HG02885 (cell line): Measurements from ENCODE around the gene HGFAC.

ENCODE experiments used
- ATAC-seq: cut with Tn5 transposase; IDR thresholded peaks from one replicate; pipeline ENCODE4 v1.9.1; 2021; ENCODE audit warnings: mild to moderate bottlenecking; ENCODE audit not compliant: unreplicated experiment, poor library complexity

The HGFAC gene

DNA sequence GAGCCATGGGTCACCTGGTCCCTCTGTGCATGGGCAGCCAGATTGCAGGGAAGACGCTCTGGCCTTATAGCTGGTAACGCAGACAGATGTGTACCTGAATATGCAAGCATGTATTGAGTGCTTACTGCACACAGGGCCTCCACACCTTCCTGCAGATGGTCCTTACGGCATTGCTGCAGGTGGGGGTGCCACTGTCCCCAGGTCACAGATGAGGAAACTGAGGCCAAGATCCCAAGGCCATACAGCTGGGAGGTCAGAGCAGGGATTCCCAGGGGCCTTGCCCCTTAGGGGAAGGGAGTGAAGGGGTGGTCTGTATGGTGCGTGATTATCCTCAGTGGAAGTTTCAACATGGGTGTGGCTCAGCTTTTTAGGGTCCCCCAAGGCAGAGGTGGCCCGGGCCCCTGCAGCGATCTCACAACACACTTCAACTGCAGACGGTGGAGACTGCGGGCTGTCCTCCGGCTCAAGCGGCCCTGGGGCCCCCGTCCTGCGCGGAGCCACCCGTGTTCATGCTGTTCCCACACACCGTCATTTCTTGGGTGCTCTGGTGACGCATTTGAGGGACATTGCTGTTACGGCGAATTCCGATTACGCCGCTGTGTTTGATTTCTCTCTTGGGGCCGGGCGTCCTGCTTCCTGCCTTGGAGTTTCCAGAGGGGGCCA lies 29.5 kb downstream of the HGFAC start:
- no peak for ATAC-seq

DNA sequence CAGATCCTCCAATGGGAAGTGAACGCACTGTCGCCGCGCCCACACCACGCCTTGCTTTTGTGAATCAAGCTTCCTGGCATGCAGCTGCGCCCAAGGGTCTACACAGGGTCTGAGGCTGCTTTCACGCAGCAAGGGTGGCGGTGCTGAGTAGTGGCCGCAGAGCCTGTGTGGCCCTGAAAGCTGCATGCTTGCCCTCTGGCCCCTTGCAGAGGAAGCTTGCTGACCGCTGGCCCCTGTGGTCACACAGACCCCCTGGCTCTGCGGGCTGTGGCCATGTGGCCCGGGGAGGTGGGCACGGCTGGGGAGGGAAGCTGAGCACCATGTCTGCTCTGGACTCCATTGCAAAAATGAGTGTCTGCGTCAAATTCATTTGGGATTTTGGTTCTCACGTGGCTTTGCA lies 30.1 kb downstream of the HGFAC start:
- no peak for ATAC-seq

DNA sequence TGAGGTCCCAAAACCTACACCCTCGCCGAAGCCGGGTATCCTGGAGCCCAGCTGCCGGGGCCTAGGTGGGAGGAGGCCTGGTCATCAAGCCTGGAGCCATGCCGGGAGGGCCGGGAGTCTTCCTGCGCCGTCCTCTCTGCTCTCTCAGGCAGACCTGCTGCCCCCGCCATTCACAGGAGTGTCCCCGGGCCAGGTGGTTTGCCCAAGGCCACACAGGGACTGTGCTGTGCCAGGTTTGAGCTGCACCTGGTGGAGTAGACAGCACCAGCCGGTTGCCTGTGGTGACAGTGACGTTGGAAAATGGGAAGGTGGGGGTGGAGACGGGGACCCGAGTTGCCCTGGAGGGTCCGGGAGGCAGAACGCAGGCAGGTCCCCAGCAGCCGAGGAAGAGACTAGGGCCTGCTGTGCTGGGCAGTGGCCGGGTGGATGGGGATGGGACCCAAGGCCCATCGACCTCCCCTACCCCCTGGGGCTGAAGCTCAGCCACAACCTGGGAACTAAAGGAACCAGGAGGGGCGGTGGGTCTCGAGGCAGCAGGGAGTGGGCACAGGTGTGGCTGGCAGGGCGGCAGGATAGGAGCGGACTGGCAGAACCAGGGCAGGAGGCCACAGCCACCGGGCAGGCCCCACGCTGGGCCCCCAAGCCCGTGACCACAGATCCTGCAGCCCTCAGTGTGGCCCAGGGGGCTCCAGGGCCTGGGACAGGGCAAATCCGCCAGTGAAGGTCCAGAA lies 30.8 kb downstream of the HGFAC start:
- ATAC-seq: no peak

- no peak for ATAC-seq
Measured at GRCh38 chr4:3473181-3473950, 31.6 kb downstream of the HGFAC start.

- no peak for ATAC-seq
Measured at GRCh38 chr4:3473996-3474765, 32.4 kb downstream of the HGFAC start.

GRCh38 chr4:3475041-3475712 lies 33.4 kb downstream of the HGFAC start:
- no peak for ATAC-seq

DNA sequence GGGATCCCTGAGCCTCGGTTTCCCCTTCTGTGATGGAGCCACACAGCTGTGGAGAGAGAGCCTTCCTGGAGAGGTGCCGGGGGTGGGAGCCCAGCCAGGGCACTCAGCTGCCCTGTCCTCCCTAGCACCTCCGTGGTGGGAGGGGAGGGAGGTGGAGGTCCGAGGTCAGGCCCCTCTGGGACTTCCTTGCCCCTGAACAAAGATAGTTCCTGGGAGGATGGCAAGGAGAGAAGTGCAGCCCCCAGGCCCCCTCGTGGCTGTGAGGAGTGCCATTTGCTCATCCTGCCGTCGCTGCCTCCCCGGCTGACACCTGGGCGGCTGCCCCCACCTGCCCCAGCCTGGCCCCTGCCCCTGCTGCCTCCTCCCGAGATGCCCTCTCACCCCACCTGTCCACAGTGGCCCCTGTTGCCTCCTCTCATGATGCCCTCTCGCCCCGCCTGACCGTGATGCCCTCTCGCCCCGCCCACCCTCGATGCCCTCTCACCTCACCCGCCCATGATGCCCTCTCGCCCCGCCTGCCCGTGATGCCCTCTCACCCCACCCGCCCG lies 34.0 kb downstream of the HGFAC start:
- ATAC-seq: no peak

DNA sequence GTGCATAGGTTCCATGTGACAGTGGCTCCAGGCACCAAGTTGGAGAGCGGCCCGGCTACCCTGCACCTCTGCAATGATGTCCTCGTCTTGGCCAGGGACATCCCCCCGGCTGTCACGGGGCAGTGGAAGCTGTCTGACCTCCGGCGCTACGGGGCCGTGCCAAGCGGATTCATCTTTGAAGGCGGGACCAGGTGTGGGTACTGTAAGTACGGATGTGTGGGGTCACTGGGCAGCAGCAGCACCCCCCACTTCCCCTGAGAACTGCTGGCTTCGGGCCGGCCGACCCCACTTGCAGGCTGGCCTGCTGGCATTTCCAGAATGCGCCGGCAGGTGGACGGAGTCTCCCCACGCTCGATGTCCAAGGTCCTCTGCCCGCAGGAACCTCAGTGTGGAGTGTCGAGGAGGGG lies 34.6 kb downstream of the HGFAC start:
- ATAC-seq: no peak

GRCh38 chr4:3476936-3477749 lies 35.4 kb downstream of the HGFAC start:
- ATAC-seq: no peak

- no peak for ATAC-seq
Measured at GRCh38 chr4:3477750-3478430, 36.1 kb downstream of the HGFAC start.

- no peak for ATAC-seq
Measured at GRCh38 chr4:3478446-3479357, 36.9 kb downstream of the HGFAC start.

DNA sequence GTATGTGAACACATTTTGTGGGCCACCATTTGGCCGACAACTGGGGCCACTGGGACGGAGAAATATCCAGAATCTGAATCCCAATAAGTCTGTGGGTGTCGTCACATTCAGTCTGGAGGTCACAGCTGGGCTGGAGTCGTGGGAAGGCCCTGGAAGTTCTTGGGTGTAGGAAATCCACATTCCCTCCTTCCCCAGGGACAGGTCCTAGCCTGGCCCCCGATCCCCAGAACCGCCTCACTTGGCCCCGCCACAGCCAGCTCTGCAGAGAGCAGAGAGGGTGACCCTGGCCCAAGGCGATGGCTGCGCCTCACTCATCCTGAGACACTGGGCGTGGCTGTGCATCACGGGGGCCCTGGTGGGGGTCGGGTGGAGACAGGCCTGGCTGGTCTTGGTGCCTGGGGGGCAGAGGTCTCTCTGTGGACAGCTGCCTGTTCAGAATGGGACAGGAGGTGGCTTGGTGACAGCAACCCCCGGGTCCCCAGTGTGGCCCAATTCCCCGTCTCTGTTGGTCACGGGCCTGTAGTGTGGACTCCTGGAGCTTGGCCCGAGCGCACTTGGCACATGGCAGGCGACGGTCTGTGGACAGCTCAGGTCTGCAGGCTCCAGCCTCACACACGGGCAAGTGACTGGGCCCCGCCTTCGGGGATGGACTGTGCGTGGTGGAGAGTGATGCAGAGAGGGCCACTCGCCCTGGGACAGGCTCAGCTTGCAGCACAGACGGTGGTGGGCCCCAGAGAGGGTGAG lies 37.8 kb downstream of the HGFAC start:
- ATAC-seq: no peak

GRCh38 chr4:3480528-3481112 lies 38.9 kb downstream of the HGFAC start:
- peak; percentile 78 for ATAC-seq

GRCh38 chr4:3481113-3481531 lies 39.4 kb downstream of the HGFAC start:
- no peak for ATAC-seq

DNA sequence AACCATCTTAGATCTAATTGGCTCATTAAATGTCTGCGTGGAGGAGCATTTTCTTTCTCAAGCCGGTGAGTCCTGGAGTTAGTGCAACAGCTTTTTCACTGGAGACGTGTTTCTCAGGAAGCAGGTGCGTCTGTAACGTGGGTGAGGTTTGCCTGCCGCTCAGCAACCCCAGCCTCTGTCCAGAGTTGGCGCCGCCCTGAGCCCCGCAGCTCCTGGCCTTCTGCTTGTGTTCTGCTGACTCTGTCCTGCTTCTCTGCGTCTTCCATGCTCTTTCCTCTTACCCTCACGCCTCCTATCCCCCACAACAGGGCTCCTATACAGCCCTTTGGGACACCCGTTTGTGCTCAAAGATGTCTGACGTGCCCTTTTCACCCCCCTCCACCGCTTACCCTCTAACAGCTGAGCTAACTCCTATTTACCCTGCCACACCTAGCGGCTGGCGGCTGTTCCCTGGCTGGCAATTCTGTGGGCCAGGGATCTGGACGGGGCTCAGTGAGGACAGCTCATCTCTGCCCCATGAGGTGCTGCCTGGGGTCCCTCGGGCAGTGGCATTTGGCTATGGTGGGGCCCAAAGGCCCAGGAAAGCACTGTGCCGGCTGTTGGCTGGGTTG lies 40.1 kb downstream of the HGFAC start:
- ATAC-seq: no peak

DNA sequence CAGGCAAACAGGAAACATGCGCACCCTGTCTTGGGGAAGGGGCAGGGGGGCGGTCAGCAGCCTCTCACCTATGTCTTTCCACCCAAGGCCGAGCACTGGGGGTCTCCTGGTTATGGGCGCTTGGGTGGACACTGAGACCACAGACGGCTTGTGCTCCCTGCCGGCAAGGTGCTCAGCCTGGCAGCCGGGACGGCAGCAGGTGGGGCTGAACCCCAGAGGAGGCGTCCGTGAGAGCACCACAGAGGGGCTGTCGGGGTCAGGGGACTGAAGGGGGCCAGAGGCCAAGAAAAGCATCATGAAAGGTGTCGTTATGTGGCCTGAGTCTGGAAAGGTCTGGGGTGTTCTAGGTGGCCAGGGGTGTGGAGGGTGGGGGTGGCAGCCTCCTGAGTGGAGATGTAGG lies 40.9 kb downstream of the HGFAC start:
- no peak for ATAC-seq
